Activated T-helper 1 cell treated with anti-CD3 and anti-CD28 coated beads, Interleukin-2, amount 50 U/mL, for 16 hours (primary cell): ENCODE data around the gene CELF1.

Experiments
- DNase-seq, 2 donors: peaks; one replicate each; pipeline ENCODE4 v3.0.0-alpha.2; 2020; ENCODE audit warnings: low read depth in 1 of 2, low spot score in 1 of 2

CELF1 gene

DNA sequence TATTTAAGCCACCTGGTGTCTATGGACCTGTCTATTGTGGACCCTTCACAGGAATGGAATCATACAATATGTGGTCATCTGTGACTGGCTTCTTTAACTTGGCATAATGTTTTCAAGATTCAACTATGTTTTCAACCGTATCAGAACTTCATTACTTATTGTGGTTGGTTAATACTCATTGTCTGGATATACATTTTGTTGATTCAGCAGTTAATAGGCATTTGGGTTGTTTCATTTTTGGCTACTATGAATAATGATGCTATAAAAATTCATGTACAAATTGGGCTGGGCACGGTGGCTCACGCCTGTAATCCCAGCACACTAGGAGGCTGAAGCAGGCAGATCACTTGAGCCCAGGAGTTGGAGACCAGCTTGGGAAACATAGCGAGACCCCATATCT lies 101.5 kb downstream of the CELF1 start:
- no peak for DNase-seq

- no peak for DNase-seq
Observed at GRCh38 chr11:47449541-47449940, 103.4 kb downstream of the CELF1 start.

DNA sequence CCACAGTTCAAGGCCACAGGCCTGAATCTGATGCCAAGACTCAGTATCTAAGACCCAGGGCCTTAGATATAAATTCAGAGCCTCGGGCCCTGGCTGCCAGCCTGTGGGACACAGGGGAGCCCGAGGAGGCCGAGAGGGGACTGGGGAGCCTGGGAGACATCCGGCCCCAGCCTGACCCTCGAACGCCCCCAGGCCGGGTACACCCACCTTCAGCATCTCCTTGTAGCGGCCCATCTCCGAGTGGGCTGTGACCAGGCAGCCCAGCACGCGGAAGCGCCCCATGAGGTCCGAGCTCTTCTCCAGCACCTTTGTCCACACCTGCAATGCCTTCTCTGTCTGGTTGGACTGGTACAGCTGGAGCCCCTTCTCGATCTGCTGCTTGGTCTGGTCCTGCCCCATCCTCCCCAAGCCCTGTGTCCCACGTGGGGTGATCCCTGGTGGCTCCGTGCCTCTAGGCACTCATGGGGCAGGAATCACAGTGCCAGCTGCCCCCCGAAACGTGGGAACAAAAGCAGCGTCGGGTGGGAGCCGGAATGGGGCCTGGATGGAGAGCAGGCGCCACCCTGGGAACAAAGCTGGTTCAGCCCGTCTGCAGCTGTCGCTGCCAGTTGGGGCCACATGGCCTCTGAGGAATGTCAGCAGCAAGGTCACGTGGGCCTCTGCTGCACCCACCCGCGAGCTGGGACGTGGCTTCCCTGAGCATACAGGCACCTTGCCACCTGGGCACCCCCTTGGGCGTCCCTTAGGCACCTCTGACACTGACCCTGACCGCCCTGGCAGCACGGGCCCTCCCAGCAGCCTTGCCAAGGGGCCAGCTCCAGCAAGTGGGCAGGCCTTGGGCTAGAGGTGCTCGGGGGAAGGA lies 104.1 kb downstream of the CELF1 start, which contains the start of gene RAPSN:
Gene RAPSN (minus strand): TSS at position 571 of the 862 bp plus-strand sequence. CDS start 172 bp downstream, at position 399.
- no peak for DNase-seq

GRCh38 chr11:47447906-47448305 lies 105.0 kb downstream of the CELF1 start:
- no peak for DNase-seq

DNA sequence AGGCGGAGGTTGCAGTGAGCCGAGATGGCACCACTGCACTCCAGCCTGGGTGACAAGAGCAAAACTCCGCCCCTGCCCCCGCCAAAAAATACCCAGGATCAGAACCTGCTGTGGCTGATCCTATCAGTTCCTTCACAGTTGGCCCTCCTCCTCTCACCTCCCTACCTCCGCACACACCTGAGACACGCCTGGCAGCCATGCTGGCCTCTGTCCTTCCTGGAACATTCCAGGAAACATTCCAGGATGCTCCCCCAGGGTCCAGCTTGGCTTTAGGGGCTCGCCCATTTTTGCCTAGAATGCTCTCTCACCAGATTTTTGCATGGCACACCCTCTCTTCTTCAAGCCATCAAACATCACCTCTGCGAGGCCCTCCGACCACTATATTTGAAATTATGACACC lies 106.1 kb downstream of the CELF1 start:
- no peak for DNase-seq

DNA sequence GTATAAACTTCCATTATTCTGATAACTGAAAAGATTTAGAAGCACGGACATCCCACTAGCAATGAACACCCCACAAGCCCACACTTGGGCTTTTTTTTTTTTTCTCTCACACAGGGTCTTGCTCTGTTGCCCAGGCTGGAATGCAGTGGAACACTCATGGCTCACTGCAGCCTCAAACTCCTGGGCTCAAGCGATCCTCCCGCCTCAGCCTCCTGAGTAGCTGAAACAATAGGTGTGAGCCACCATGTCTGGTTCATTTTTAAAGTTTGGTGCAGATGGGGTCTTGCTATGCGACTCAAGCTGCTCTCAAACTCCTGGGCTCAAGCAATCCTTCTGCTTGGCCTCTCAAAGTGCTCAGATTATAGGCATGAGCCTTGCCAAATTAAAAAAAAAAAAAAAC lies 107.1 kb downstream of the CELF1 start:
- DNase-seq, result no peak

DNA sequence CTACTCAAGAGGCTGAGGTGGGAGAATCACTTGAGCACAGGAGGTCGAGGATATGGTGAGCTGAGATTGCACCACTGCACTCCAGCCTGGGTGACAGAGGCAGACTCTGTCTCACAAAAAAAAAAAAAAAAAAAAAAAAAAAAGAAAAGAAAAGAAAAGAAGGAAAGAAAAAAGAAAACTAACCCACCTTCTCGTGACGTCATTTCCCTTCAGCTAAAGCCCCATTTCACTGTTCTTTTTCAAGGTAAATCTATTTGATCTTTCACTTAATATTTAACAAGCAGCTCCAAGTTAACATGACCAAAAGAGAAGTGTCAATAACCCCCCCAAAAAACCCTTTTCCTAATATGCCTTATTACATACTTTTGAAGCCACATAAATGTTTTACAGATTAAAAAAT lies 109.1 kb downstream of the CELF1 start:
- DNase-seq, result no peak

GRCh38 chr11:47443028-47443700 lies 109.8 kb downstream of the CELF1 start:
- no peak for DNase-seq

DNA sequence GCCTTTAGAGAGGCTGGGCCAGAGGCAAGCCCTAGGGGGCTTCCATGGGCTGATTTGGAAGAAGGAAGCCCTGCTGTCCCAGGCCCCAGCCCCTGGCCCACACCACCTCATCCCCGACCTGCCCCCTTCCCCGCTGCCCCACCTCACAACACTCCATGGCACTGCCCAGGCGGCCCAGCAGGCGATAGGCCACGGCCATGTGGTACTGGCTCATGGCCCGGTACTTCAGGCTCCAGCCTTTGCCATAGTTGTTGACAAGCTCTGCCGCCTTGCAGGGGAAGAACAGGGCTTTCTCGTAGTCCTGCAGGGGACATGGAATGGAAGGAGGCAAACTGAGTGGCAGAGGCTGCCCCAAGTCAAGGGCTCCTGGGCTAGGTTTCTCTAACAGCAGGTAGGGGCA lies 110.4 kb downstream of the CELF1 start:
- DNase-seq, result no peak

- DNase-seq, result no peak
Observed at GRCh38 chr11:47441421-47441820, 111.5 kb downstream of the CELF1 start.

GRCh38 chr11:47440054-47440476 lies 112.9 kb downstream of the CELF1 start:
- no peak for DNase-seq

DNA sequence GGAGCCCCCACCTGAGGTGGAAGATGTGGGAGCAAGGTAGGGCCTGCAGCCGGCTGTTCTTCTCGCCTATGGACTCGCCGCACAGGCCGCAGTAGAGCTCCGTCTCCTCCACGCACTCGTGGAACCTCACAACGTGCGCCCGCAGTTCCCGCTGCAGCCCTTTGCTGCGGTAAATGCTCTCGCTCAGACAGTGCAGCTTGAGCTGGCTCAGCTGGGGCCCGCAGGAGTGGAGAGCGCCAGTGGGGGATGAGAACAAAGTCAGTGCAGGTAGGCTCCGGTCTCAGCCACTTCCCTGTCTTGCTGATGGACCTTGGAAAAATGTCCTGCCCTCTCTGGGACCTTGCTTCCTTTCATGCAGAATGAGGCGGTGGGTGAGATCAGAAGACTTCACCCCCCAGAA lies 114.2 kb downstream of the CELF1 start:
- DNase-seq, result no peak

DNA sequence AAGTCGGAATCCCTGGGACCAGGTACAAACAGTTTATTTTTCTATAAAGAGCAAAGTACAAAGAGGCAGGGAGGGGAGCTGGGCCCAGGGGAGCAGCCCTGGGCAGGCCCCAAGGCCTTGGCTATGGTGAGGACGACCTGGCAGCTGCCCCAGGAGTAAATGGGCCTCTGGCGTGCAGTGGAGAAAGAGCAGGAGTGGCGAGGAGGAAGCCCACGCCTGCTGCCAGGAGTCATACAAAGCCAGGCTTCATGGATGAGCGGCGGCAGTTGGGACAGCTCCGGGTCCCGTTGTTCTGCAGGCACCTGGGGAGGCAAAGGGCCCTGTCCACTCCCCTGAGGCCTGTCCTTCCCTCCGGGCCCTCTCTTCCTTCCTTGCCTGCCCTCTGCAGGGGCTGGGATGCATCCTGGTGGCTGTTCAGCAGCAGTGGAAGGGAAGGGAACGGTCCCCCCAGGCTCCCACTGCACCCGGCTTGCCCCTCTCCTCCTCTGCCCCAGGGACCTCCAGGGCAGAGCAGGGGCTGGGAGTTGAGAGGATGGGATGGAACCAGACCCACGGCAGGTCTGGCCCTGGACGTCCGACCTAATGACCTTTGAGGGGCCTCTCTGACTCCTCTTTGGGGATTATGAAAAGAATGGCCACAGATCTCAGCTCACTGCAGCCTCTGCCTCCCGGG lies 115.0 kb downstream of the CELF1 start:
- DNase-seq, result no peak

- no peak for DNase-seq
Observed at GRCh38 chr11:47437218-47437745, 115.7 kb downstream of the CELF1 start.

DNA sequence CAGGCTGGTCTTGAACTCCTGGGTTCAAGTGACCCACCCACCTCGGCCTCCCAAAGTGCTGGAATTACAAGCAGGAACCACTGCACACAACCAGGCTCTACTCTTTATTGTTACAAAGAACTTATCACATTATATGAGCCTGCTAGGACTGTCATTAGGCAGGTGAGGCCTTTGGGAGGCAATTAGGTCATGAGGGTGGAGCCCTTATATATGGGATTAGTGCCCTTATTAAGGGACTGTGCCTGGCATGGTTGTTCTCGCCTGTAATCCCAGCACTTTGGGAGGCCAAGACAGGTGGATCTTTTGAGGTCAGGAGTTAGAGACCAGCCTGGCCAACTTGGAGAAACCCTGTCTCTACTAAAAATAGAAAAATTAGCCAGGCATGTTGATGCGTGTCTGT lies 116.2 kb downstream of the CELF1 start:
- no peak for DNase-seq

GRCh38 chr11:47435687-47436086 lies 117.2 kb downstream of the CELF1 start:
- DNase-seq, result no peak

DNA sequence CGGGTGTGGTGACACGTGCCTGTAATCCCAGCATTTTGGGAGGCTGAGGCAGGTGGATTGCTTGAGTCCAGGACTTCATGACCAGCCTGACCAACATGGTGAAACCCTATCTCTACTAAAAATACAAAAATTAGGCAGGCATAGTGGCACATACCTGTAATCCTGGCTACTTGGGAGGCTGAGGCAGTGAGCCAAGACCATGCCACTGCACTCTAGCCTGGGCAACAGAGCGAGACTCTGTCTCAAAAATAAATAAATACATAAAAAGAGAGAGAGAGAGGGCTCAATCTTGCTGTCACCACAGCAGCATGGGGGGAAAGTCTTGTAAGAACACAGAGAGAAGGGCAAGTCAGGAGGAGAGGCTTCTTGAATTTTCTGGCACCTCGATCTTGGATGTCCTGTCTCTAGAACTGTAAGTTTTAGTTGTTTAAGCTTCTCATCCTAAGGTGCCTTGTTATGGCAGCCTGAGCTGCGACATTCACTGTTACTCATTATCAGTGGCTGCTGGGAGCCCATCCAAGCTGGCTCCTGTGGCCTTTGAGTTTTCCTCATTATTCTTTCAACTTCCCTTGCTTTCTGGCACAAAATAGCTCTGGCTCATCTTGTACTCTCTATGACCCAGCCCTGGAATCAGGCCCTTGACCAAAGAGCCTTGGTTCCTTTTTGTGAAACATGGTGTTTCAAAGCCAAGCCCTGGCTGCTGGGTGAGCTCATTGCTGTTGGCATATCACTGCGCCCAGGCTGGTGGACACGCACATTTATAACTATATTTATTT lies 118.7 kb downstream of the CELF1 start:
- no peak for DNase-seq

DNA sequence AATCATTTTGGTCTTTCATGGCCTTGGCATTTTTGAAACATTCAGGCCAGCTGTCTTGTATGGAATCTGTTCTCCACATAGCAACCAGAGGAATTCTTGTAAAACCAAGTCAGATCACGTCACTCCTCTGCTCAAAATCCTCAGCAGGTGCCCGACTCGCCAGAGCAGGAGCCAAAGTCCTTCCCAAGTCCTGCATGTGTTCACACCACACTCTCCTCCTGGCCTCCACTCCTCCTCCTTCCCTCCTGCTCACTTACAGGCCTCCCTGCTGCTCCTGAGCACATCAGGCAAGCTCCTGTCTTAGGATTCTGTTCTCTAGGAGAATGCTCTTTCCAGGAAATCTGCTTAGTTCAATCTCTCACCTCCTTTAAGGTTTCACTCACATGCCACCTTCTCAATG lies 119.8 kb downstream of the CELF1 start:
- DNase-seq, result no peak

DNA sequence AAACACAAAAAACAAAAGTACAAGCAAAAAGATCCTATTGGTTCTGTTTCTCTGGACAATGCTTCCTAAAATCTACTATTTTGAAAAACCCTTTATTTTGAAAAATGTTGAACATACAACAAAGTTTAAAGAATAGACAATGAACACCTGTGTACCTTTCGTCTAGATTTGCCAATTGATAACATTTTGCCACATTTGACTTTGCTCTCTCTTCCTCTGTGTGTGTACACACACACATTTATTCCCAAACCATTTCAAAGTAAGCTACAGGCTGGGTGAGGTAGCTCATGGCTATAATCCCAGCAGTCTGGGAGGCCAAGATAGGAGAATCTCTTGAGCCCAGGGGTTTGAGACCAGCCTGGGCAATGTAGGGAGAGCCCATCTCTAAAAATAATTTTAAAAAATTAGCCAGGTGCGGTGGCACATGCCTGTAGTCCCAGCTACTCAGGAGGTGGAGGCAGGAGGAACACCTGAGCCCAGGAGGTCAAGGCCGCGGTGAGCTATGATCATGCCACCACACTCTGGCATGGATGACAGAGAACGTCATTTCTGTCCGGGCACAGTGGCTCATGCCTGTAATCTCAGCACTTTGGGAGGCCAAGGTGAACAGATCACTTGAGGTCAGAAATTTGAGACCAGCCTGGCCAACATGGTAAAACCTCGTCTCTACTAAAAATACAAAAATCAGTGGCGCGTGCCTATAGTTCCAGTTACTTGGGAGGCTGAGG lies 121.4 kb downstream of the CELF1 start:
- DNase-seq, result no peak

- DNase-seq, result no peak
Observed at GRCh38 chr11:47430524-47430923, 122.4 kb downstream of the CELF1 start.
